Endothelial cell of umbilical vein (primary cell): ENCODE results near the gene RHBDF1. TPM values are rescaled to one million over a fixed set of nuclear protein-coding genes. Genes with fewer than 3 reads are reported as not detected.

Source experiments
- BruUV-seq: library from RNA; stranded (reverse); fragments of 400-500 nt; replicated peaks from 2 replicates; lab custom pipeline; 2021; lab: Mats Ljungman, UMichigan
- CTCF ChIA-PET: fragments of 300-600, 350-600 bp; sonication (Branson Sonifier 250); formaldehyde crosslinking; loops from one replicate; lab custom pipeline; 2021; ENCODE audit warnings: antibody characterized with exemption, inconsistent platforms; lab: Charles Lee
- POLR2A ChIA-PET: fragments of 300-600, 350-600 bp; sonication (Branson Sonifier 250); formaldehyde crosslinking; loops from one replicate; lab custom pipeline; 2021; ENCODE audit warnings: antibody characterized with exemption, inconsistent platforms; lab: Charles Lee
- DNase-seq: peaks from one replicate; pipeline ENCODE4 v3.0.0-alpha.2; 2011; ENCODE audit warnings: low read depth, low spot score
- FAIRE-seq: peaks from 2 replicates; lab custom pipeline; 2011; peaks lifted over from hg19 to GRCh38; lab: Jason Lieb, UNC
- H2AFZ ChIP-seq: 2 replicates; pipeline ENCODE4 v1.6.0; 2012; ENCODE audit warnings: low read depth, low read length, control low read depth, inconsistent platforms
- H3K27ac ChIP-seq: 2 replicates; pipeline ENCODE4 v1.5.1; 2011; ENCODE audit warnings: low read depth, mild to moderate bottlenecking, control low read depth, low read length, moderate library complexity; ENCODE audit not compliant: insufficient read depth
- H3K27me3 ChIP-seq, 2 experiments: 2 replicates each; pipeline versions ENCODE4 v1.6.0 to v1.6.1; 2011; ENCODE audit warnings: low read length in 2 of 2, mixed read lengths in 1 of 2; ENCODE audit not compliant: control insufficient read depth in 2 of 2, insufficient read depth in 2 of 2
- H3K36me3 ChIP-seq, 2 experiments: 2 replicates in 1 of 2; 3 replicates in 1 of 2; pipeline ENCODE4 v1.5.1; 2011; ENCODE audit warnings: low read length in 2 of 2, mild to moderate bottlenecking in 1 of 2, moderate library complexity in 1 of 2; ENCODE audit not compliant: control insufficient read depth in 2 of 2, insufficient read depth in 2 of 2; ENCODE audit errors: extremely low read depth in 1 of 2
- H3K4me1 ChIP-seq: 3 replicates; pipeline ENCODE4 v1.5.1; 2011; ENCODE audit warnings: mild to moderate bottlenecking, low read length; ENCODE audit not compliant: control insufficient read depth, insufficient read depth; ENCODE audit errors: extremely low read depth
- H3K4me2 ChIP-seq: 2 replicates; pipeline ENCODE4 v1.6.1; 2011; ENCODE audit warnings: low read length, control low read depth, mixed read lengths; ENCODE audit not compliant: insufficient read depth
- H3K4me3 ChIP-seq, 3 experiments: fragments of 200-600 bp in 1 of 3; sonication (generic), shearing (Covaris generic) in 1 of 3; replicated peaks in 1 of 3; 2 replicates each; pipeline ENCODE4 v1.5.1; 2011 to 2016; ENCODE audit warnings: control low read depth in 3 of 3, low read length in 3 of 3, mild to moderate bottlenecking in 2 of 3, inconsistent platforms in 1 of 3, low read depth in 1 of 3, moderate library complexity in 1 of 3; ENCODE audit not compliant: insufficient read depth in 1 of 3
- H3K79me2 ChIP-seq: 2 replicates; pipeline ENCODE4 v1.6.0; 2012; ENCODE audit warnings: low read length, inconsistent platforms; ENCODE audit not compliant: control insufficient read depth, insufficient read depth
- H3K9ac ChIP-seq: replicated peaks from 2 replicates; pipeline ENCODE3; 2011; ENCODE audit warnings: low read length, control low read depth; ENCODE audit not compliant: insufficient read depth; ENCODE audit errors: extremely low read depth
- H3K9me1 ChIP-seq: replicated peaks from 3 replicates; pipeline ENCODE4 v1.6.0; 2011; ENCODE audit warnings: mild to moderate bottlenecking, low read length; ENCODE audit not compliant: control insufficient read depth, insufficient read depth; ENCODE audit errors: extremely low read depth
- H3K9me3 ChIP-seq: replicated peaks from 2 replicates; pipeline ENCODE4 v1.5.1; 2012; ENCODE audit warnings: low read length, inconsistent platforms; ENCODE audit not compliant: control insufficient read depth, insufficient read depth
- H4K20me1 ChIP-seq: replicated peaks from 2 replicates; pipeline ENCODE3; 2011; ENCODE audit warnings: mild to moderate bottlenecking, low read length; ENCODE audit not compliant: control insufficient read depth, insufficient read depth; ENCODE audit errors: extremely low read depth
- CTCF ChIP-seq, 2 donors: IDR thresholded peaks; 1 replicate in 1 of 2; 2 replicates in 1 of 2; pipeline ENCODE4 v1.5.1; 2011; ENCODE audit warnings: low read length in 2 of 2, mild to moderate bottlenecking in 2 of 2, moderate library complexity in 2 of 2, control low read depth in 1 of 2, inconsistent platforms in 1 of 2, low read depth in 1 of 2; ENCODE audit not compliant: insufficient read depth in 1 of 2; ENCODE audit errors: extremely low read depth in 1 of 2
- EZH2 ChIP-seq: IDR thresholded peaks from 2 replicates; pipeline ENCODE4 v1.6.1; 2012; ENCODE audit warnings: borderline replicate concordance, low read depth, mild to moderate bottlenecking, moderate library complexity, low read length, inconsistent platforms; ENCODE audit not compliant: severe bottlenecking
- FOS ChIP-seq: IDR thresholded peaks from 2 replicates; pipeline ENCODE4 v1.6.1; 2011; ENCODE audit warnings: mild to moderate bottlenecking, low read length, moderate library complexity, borderline replicate concordance; ENCODE audit not compliant: insufficient read depth
- GATA2 ChIP-seq: IDR thresholded peaks from 2 replicates; pipeline ENCODE4 v1.7.0; 2011; ENCODE audit warnings: low read depth, mild to moderate bottlenecking, moderate library complexity, mixed read lengths, low read length; ENCODE audit not compliant: insufficient read length, insufficient read depth
- JUN ChIP-seq: IDR thresholded peaks from 2 replicates; pipeline ENCODE4 v1.6.1; 2011; ENCODE audit warnings: borderline replicate concordance, low read depth; ENCODE audit not compliant: insufficient read length, insufficient read depth
- MAX ChIP-seq: IDR thresholded peaks from 2 replicates; pipeline ENCODE4 v1.6.1; 2011; ENCODE audit not compliant: insufficient read depth, insufficient read length
- MYC ChIP-seq: IDR thresholded peaks from one replicate; pipeline ENCODE4 v1.6.1; 2011; ENCODE audit warnings: mild to moderate bottlenecking, low read depth, low read length
- POLR2A ChIP-seq: IDR thresholded peaks from 2 replicates; pipeline ENCODE4 v1.6.1; 2012; ENCODE audit warnings: low read depth, mild to moderate bottlenecking, control low read depth, low read length
- POLR2AphosphoS5 ChIP-seq: IDR thresholded peaks from 2 replicates; pipeline ENCODE4 v1.6.1; 2012; ENCODE audit warnings: low read depth, mild to moderate bottlenecking, control low read depth, low read length, moderate library complexity; ENCODE audit not compliant: insufficient read depth
- dilution Hi-C: fragments of 300-500 bp; cut with MboI; formaldehyde crosslinking; loops from one replicate; pipeline ENCODE4 v1.15.0; 2019; ENCODE audit warnings: low sequenced_read_pairs; ENCODE audit not compliant: extremely low pct_ligation_motif_present
- intact Hi-C: fragments of 100-400 bp; cut with micrococcal nuclease; formaldehyde crosslinking; loops from one replicate; pipeline ENCODE4 v1.10.0; 2022
- polyA plus RNA-seq, 4 experiments: library from polyadenylated mRNA; depleted of rRNA in 3 of 4; stranded (reverse) in 3 of 4; unstranded in 1 of 4; fragments of >200 nt; gene quantifications; 2 replicates each; pipeline versions ENCODE4 v1.2.1 to v1.2.3, GENCODE V29; 2011 to 2012; ENCODE audit warnings: missing spikeins in 1 of 4
- total RNA-seq: library from RNA; stranded (reverse); gene quantifications from 2 replicates; pipeline ENCODE4 v1.2.3, GENCODE V29; 2021

Gene RHBDF1
- total and polyA plus RNA-seq, 2 donors (not counting 3 experiments of a cell fraction or from before 2014, with no cell fraction given): 57.0 to 113 TPM

GRCh38 chr16:60929-61878 is 11.2 kb downstream of the RHBDF1 start:
- Histone ChIP-seq H3K9me1 (no peaks in the 10 kb centered on the region), H3K79me2 (no peaks in the 10 kb centered on the region), H3K4me3 (no peak overlapping the region), H3K4me1 (no peaks in the 10 kb centered on the region), H3K4me2 (no peak overlapping the region), H4K20me1 (no peaks in the 10 kb centered on the region), H2AFZ (no peak overlapping the region), H3K36me3 (peaks cover 0 to 73% of the 10 kb centered on the region in 2 experiments), H3K9ac (no peak overlapping the region), H3K9me3 (no peaks in the 10 kb centered on the region), H3K27ac (no peak overlapping the region), H3K27me3 (no peaks in the 10 kb centered on the region)
- no peak for FAIRE-seq
- TF ChIP-seq JUN: no peak
- TF ChIP-seq GATA2: no peak
- no peak for TF ChIP-seq POLR2A
- no peak for TF ChIP-seq CTCF (IDR thresholded peaks at IDR 0.05; ENCODE audit: extremely low read depth in 1 of 2, insufficient read depth in 1 of 2, low read depth in 1 of 2, low read length in 2 of 2)
- TF ChIP-seq EZH2: no peak
- no peak for TF ChIP-seq MAX
- no peak for TF ChIP-seq FOS
- TF ChIP-seq MYC: no peak
- no peak for TF ChIP-seq POLR2AphosphoS5
- BruUV-seq: no TSS peak
- ChIA-PET CTCF (interaction anchor here (1.4 to 18.5 kb wide), 3 partner anchors 29 to 46 kb away, joined by 4 to 790 read pairs (median 10); no protein-coding TSS in a partner anchor), POLR2A (no interaction called here)
- intact Hi-C loops: no loop called here
- dilution Hi-C loops: no loop called here
- no peak for DNase-seq
